HepG2 (cell line): ENCODE results near the gene CBLN3. TPM values are rescaled to one million over a fixed set of nuclear protein-coding genes. Genes with fewer than 3 reads are reported as not detected.

Experiments
- ATAC-seq: fragments of 200-7000 bp; cut with Tn5 transposase; 3 replicates; pipeline ENCODE4 v1.9.1; 2020; ENCODE audit warnings: mild to moderate bottlenecking, moderate library complexity
- BruUV-seq: library from RNA; stranded (reverse); fragments of 400-500 nt; replicated peaks from 2 replicates; lab custom pipeline; 2021; lab: Mats Ljungman, UMichigan
- CTCF ChIA-PET: fragments of 300-600 bp; formaldehyde crosslinking; extraction: SDS; loops from one replicate; lab custom pipeline; 2021; ENCODE audit warnings: low total read pairs, inconsistent platforms, low intra/inter-chr PET ratio; lab: Yijun Ruan, JAX
- POLR2A ChIA-PET: fragments of 350-600 bp; sonication (Branson Sonifier 250); formaldehyde crosslinking; loops from one replicate; lab custom pipeline; 2020; ENCODE audit warnings: antibody characterized with exemption, inconsistent platforms; lab: Yijun Ruan, JAX
- DNase-seq: peaks from one replicate; pipeline ENCODE4 v3.0.0-alpha.2; 2015; ENCODE audit warnings: low spot score
- FAIRE-seq: peaks from 3 replicates; lab custom pipeline; 2011; peaks lifted over from hg19 to GRCh38; lab: Jason Lieb, UNC
- H2AFZ ChIP-seq: one replicate; pipeline ENCODE4 v1.6.1; 2011; ENCODE audit warnings: low read length, inconsistent platforms
- H3K27ac ChIP-seq: fragments of 300-600 bp; 3 replicates; pipeline ENCODE4 v1.8.0; 2011; ENCODE audit warnings: mixed run types, mild to moderate bottlenecking, mixed read lengths, low read length, inconsistent platforms; ENCODE audit not compliant: insufficient read depth; ENCODE audit errors: extremely low read length
- H3K27me3 ChIP-seq, 2 experiments: fragments of 200-600 bp in 1 of 2; 2 replicates in 1 of 2; 3 replicates in 1 of 2; pipeline versions ENCODE4 v1.6.0 to v1.8.0; 2011; ENCODE audit warnings: low read length in 2 of 2, mild to moderate bottlenecking in 2 of 2, moderate library complexity in 2 of 2, inconsistent platforms in 1 of 2; ENCODE audit not compliant: insufficient read depth in 2 of 2, control insufficient read depth in 1 of 2
- H3K36me3 ChIP-seq, 2 experiments: fragments of 200-600 bp in 1 of 2; replicated peaks in 1 of 2; 2 replicates in 1 of 2; 3 replicates in 1 of 2; pipeline versions ENCODE4 v1.5.1 to v1.8.0; 2011; ENCODE audit warnings: low read length in 2 of 2, inconsistent platforms in 1 of 2; ENCODE audit not compliant: insufficient read depth in 2 of 2, control insufficient read depth in 1 of 2
- H3K4me1 ChIP-seq: 2 replicates; pipeline ENCODE4 v1.5.1; 2012; ENCODE audit warnings: low read length, inconsistent platforms; ENCODE audit not compliant: insufficient read depth
- H3K4me2 ChIP-seq: 2 replicates; pipeline ENCODE4 v1.6.0; 2011; ENCODE audit warnings: low read depth, low read length, inconsistent platforms
- H3K4me3 ChIP-seq, 3 experiments: fragments of 200-600 bp in 1 of 3; sonication (generic), shearing (Covaris generic) in 1 of 3; replicated peaks in 1 of 3; 2 replicates each; pipeline ENCODE4 v1.5.1; 2011 to 2016; ENCODE audit warnings: low read length in 3 of 3, inconsistent platforms in 2 of 3, low read depth in 2 of 3, mild to moderate bottlenecking in 2 of 3, control low read depth in 1 of 3, mixed read lengths in 1 of 3; ENCODE audit not compliant: insufficient read depth in 1 of 3
- H3K79me2 ChIP-seq: one replicate; pipeline ENCODE4 v1.6.1; 2011; ENCODE audit warnings: low read length, inconsistent platforms; ENCODE audit not compliant: insufficient read depth
- H3K9ac ChIP-seq: 2 replicates; pipeline ENCODE4 v1.6.0; 2011; ENCODE audit warnings: mild to moderate bottlenecking, low read depth, low read length, inconsistent platforms; ENCODE audit not compliant: insufficient read depth
- H3K9me3 ChIP-seq: 2 replicates; pipeline ENCODE4 v1.5.1; 2012; ENCODE audit warnings: mild to moderate bottlenecking, low read length
- H4K20me1 ChIP-seq: 2 replicates; pipeline ENCODE4 v1.6.0; 2011; ENCODE audit warnings: inconsistent platforms, mild to moderate bottlenecking, low read length, moderate library complexity; ENCODE audit not compliant: insufficient read depth
- FOXP1 ChIP-seq, 2 experiments: fragments of 450-650 bp in 1 of 2; IDR thresholded peaks; 2 replicates each; pipeline ENCODE4 v1.6.1; 2017 to 2018; ENCODE audit warnings: antibody characterized with exemption in 1 of 2
- HDAC1 ChIP-seq: sonication (generic); formaldehyde crosslinking; IDR thresholded peaks from 2 replicates; pipeline ENCODE4 v1.5.1; 2020; ENCODE audit warnings: mild to moderate bottlenecking, missing genetic modification reagents
- MIER2 ChIP-seq: IDR thresholded peaks from 2 replicates; pipeline ENCODE4 v1.6.1; 2016; ENCODE audit warnings: missing biosample characterization, missing genetic modification reagents
- NFIB ChIP-seq: sonication (generic); formaldehyde crosslinking; IDR thresholded peaks from 2 replicates; pipeline ENCODE4 v1.9.0; 2021; ENCODE audit warnings: missing genetic modification reagents, mild to moderate bottlenecking, borderline replicate concordance
- NFRKB ChIP-seq: fragments of 450-650 bp; IDR thresholded peaks from 2 replicates; pipeline ENCODE4 v1.6.1; 2017
- NONO ChIP-seq, 2 experiments: fragments of 450-650 bp in 1 of 2; sonication (generic) in 1 of 2; formaldehyde crosslinking in 1 of 2; IDR thresholded peaks in 1 of 2; conservative IDR thresholded peaks in 1 of 2; 2 replicates each; pipeline versions ENCODE4 v1.6.1 to v1.8.0; 2017 to 2022; ENCODE audit warnings: mild to moderate bottlenecking in 1 of 2, missing genetic modification reagents in 1 of 2, moderate library complexity in 1 of 2
- POLR2A ChIP-seq, 2 experiments: IDR thresholded peaks; 2 replicates each; pipeline ENCODE4 v1.6.1; 2011; ENCODE audit warnings: low read depth in 2 of 2, low read length in 2 of 2, mild to moderate bottlenecking in 1 of 2, moderate library complexity in 1 of 2; ENCODE audit not compliant: insufficient read depth in 1 of 2
- POLR2AphosphoS5 ChIP-seq: IDR thresholded peaks from 2 replicates; pipeline ENCODE4 v1.6.1; 2012; ENCODE audit warnings: low read depth, low read length
- POLR2G ChIP-seq: fragments of 200-400 bp; formaldehyde crosslinking; IDR thresholded peaks from 2 replicates; pipeline ENCODE4 v1.6.1; 2018; ENCODE audit warnings: mild to moderate bottlenecking, low read depth, low read length, moderate library complexity
- ZNF282 ChIP-seq: fragments of 450-650 bp; IDR thresholded peaks from 2 replicates; pipeline ENCODE4 v1.6.1; 2018; ENCODE audit not compliant: partially characterized antibody
- ZNF737 ChIP-seq: sonication (generic); formaldehyde crosslinking; IDR thresholded peaks from 2 replicates; pipeline ENCODE4 v1.5.0; 2020; ENCODE audit warnings: missing genetic modification reagents, mild to moderate bottlenecking, borderline replicate concordance
- WGBS: methylation state at CpG from one replicate; pipeline ENCODE4 v1.1.6; 2017; ENCODE audit warnings: low lambda C conversion rate; 5-methylcytosine and 5-hydroxymethylcytosine counted together
- in situ Hi-C: cut with HindIII; loops from 2 replicates; pipeline ENCODE4 v1.10.0; 2017; ENCODE audit warnings: low pct_unique_long_range_greater_than_20kb; ENCODE audit not compliant: extremely low pct_ligation_motif_present
- intact Hi-C: fragments of 100-400 bp; cut with micrococcal nuclease; formaldehyde crosslinking; loops from one replicate; pipeline ENCODE4 v1.10.0; 2022; ENCODE audit not compliant: unreplicated experiment
- polyA plus RNA-seq, 8 experiments: library from polyadenylated mRNA; depleted of rRNA in 3 of 8; stranded (reverse) in 7 of 8; unstranded in 1 of 8; fragments of >200 nt; fragmentation: Illumina TruSeq in 4 of 8; extraction: Trizol in 4 of 8; gene quantifications; 2 replicates each; pipeline versions ENCODE4 v1.2.1 to v1.2.3, GENCODE V29; 2011 to 2016; ENCODE audit warnings: low read depth in 4 of 8, missing spikeins in 1 of 8, mixed read lengths in 1 of 8; ENCODE audit not compliant: insufficient read depth in 1 of 8
- total RNA-seq, 5 experiments: library from RNA; depleted of rRNA; stranded (reverse); fragments of >200 nt; fragmentation: Illumina TruSeq; extraction: Trizol; gene quantifications; 2 replicates each; pipeline ENCODE4 v1.2.3, GENCODE V29; 2016; ENCODE audit warnings: low read depth in 1 of 5
- TF ChIP-seq, protein P1 (sequence below): sonication (generic); formaldehyde crosslinking; IDR thresholded peaks from 2 replicates; pipeline ENCODE4 v1.5.0; 2020; ENCODE audit warnings: mild to moderate bottlenecking, low read depth, missing genetic modification reagents, borderline replicate concordance
- TF ChIP-seq, protein P2 (sequence below): sonication (generic); formaldehyde crosslinking; IDR thresholded peaks from 2 replicates; pipeline ENCODE4 v1.4.0; 2020; ENCODE audit warnings: missing genetic modification reagents, borderline replicate concordance
- TF ChIP-seq, protein P3 (sequence below): sonication (generic); formaldehyde crosslinking; IDR thresholded peaks from 2 replicates; pipeline ENCODE4 v1.8.0; 2022; ENCODE audit warnings: mild to moderate bottlenecking, missing genetic modification reagents, moderate library complexity

The CBLN3 gene
- total and polyA plus RNA-seq, 2 of the 13 experiments (the other 11 are each of a cell fraction or from before 2014, with no cell fraction given) = 0.66 to 0.98 TPM

DNA sequence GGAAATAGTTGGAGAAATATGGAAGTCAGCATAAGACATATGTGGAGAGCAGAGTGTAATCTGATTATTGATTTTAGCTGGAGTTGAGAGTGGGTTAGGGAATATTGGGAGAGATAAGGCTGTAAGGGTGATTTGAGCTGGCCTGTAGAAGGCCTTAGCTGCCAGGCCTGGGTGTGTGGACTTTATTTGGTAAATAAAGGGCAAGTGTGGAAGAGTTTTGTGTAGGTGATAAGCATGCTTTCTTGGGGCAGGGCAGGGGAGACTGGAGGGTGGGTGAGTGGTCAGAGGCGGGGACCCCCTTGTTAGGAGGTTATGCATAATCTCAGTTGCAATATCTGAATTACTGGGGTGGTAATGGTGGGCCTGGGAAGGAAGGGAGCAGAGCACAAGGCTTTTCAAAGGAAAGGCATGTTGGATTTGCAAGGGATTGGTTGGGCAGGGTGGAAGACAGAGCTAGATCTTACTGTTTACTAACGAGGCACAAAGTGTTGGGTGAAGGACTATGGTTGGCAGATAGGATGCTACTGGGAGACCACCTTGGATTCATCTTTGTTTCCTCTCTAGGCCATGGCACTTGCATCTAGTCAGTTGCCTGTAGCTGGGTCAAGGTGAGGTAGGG lies 5.8 kb upstream of the CBLN3 start:
- Histone ChIP-seq H3K27ac (no peak overlapping the region), H3K4me2 (no peak overlapping the region), H4K20me1 (peaks cover 16% of the 10 kb centered on the region), H3K36me3 (peaks cover 51 to 65% of the 10 kb centered on the region in 2 experiments), H3K9ac (no peak overlapping the region), H2AFZ (no peak overlapping the region), H3K4me3 (no peak overlapping the region), H3K4me1 (peaks cover 23% of the 10 kb centered on the region), H3K9me3 (no peaks in the 10 kb centered on the region), H3K27me3 (no peaks in the 10 kb centered on the region; a peak in 1 of 5 replicates), H3K79me2 (peaks cover 5% of the 10 kb centered on the region)
- DNase-seq (no peak), FAIRE-seq (no peak), ATAC-seq (no peak)
- POLR2A ChIA-PET = interaction anchor here (1.8 to 4.1 kb wide), 6 partner anchors 8 to 164 kb away, joined by 6 to 39 read pairs (median 16); partner anchors contain the start of genes CIDEB and RABGGTA
- intact Hi-C loops (loop anchor here (10.0 kb wide), 1 partner anchor 850 kb away; no protein-coding TSS in a partner anchor), in situ Hi-C loops (loop anchor here (10.0 kb wide), 1 partner anchor 190 kb away; the partner anchor contains the start of gene TINF2)
- no TSS peak for BruUV-seq
- WGBS = 94% methylated on average over 2 of the region's 2 CpGs
- TF ChIP-seq, protein P1, sequence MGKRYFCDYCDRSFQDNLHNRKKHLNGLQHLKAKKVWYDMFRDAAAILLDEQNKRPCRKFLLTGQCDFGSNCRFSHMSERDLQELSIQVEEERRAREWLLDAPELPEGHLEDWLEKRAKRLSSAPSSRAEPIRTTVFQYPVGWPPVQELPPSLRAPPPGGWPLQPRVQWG (CRISPR knock-in tag) = 0 out of 2 replicates have a peak, but pooled peaks have one; percentile 46
- TF ChIP-seq ZNF737 = 0 out of 2 replicates have a peak, but pooled peaks have one; percentile 22
- peak; percentile 48; the same call in 1 of the 2 replicates for TF ChIP-seq POLR2G
- TF ChIP-seq, protein P2, sequence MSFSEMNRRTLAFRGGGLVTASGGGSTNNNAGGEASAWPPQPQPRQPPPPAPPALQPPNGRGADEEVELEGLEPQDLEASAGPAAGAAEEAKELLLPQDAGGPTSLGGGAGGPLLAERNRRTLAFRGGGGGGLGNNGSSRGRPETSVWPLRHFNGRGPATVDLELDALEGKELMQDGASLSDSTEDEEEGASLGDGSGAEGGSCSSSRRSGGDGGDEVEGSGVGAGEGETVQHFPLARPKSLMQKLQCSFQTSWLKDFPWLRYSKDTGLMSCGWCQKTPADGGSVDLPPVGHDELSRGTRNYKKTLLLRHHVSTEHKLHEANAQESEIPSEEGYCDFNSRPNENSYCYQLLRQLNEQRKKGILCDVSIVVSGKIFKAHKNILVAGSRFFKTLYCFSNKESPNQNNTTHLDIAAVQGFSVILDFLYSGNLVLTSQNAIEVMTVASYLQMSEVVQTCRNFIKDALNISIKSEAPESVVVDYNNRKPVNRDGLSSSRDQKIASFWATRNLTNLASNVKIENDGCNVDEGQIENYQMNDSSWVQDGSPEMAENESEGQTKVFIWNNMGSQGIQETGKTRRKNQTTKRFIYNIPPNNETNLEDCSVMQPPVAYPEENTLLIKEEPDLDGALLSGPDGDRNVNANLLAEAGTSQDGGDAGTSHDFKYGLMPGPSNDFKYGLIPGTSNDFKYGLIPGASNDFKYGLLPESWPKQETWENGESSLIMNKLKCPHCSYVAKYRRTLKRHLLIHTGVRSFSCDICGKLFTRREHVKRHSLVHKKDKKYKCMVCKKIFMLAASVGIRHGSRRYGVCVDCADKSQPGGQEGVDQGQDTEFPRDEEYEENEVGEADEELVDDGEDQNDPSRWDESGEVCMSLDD (CRISPR knock-in tag) = no peak
- peak; percentile 57; the same call in 1 of the 2 replicates for TF ChIP-seq NONO (IDR thresholded peaks at IDR 0.05)
- TF ChIP-seq NONO (CRISPR knock-in tag; conservative IDR thresholded peaks at IDR 0.05) = no peak
- TF ChIP-seq POLR2AphosphoS5 = peak; percentile 58; the same call in 1 of the 2 replicates
- TF ChIP-seq ZNF282 = peak; percentile 76
- no peak for TF ChIP-seq HDAC1 (CRISPR knock-in tag)
- 0 out of 4 replicates have a peak, but pooled peaks of 1 of the 2 experiments have one; percentile 15 for TF ChIP-seq POLR2A (IDR thresholded peaks at IDR 0.05; ENCODE audit: insufficient read depth in 1 of 2, low read depth in 2 of 2, low read length in 2 of 2)
- TF ChIP-seq MIER2 (CRISPR knock-in tag) = no peak
- TF ChIP-seq NFRKB = 0 out of 2 replicates have a peak, but pooled peaks have one; percentile 21
- peak; percentile 88; the same call in 1 of the 2 replicates for TF ChIP-seq NFIB (CRISPR knock-in tag)
- TF ChIP-seq, protein P3, sequence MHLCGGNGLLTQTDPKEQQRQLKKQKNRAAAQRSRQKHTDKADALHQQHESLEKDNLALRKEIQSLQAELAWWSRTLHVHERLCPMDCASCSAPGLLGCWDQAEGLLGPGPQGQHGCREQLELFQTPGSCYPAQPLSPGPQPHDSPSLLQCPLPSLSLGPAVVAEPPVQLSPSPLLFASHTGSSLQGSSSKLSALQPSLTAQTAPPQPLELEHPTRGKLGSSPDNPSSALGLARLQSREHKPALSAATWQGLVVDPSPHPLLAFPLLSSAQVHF (CRISPR knock-in tag) = 0 out of 2 replicates have a peak, but pooled peaks have one; percentile 14
- TF ChIP-seq FOXP1 (IDR thresholded peaks at IDR 0.05) = 0 out of 2 replicates have a peak, but pooled peaks have one; percentile 15
- TF ChIP-seq FOXP1 (CRISPR knock-in tag; IDR thresholded peaks at IDR 0.05) = no peak
- CTCF ChIA-PET = interaction anchor here (2.0 to 11.8 kb wide), 3 partner anchors 71 to 103 kb away, joined by 5 to 295 read pairs (median 235); partner anchors contain the start of genes ADCY4 and NFATC4
